Stimulated activated naive CD4-positive, alpha-beta T cell treated with Interleukin-2 at 50 U/mL for 16 hours (primary cell): ENCODE results near the gene KCNJ12.
"Not testable (repeated sequence)": the region's sequence is repeated elsewhere in the genome, so short reads cannot be mapped to it uniquely, and the experiment has no call there.

Experiments
- DNase-seq: peaks from one replicate; lab custom pipeline; 2025; lab: John Stamatoyannopoulos, UW

KCNJ12 gene

GRCh38 chr17:21387616-21388015 is 11.5 kb downstream of the KCNJ12 start:
- DNase-seq, result no peak

DNA sequence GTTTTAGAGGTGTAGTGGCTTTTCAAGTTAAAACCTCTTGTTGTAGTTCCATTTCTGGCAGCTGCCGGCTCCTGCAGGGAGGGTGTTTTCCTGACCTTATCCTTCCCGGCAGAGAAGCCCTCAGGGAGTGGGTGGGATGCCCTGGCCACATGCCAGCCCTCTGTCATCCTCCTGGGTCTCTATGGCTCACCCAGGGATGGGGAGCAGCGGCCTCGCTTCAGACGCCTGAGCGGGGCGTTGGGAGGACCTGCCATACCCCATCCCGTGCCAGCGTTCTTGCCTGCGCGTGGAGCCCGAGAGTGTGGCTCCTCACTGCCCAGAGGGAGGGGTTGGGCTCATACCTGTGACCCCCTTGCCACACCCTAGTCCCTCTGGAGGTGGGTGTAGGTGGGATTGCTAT is 11.9 kb downstream of the KCNJ12 start:
- no peak for DNase-seq

- no peak for DNase-seq
Observed at GRCh38 chr17:21388944-21389343, 12.8 kb downstream of the KCNJ12 start.

GRCh38 chr17:21389394-21389793 is 13.2 kb downstream of the KCNJ12 start:
- DNase-seq, result no peak

DNA sequence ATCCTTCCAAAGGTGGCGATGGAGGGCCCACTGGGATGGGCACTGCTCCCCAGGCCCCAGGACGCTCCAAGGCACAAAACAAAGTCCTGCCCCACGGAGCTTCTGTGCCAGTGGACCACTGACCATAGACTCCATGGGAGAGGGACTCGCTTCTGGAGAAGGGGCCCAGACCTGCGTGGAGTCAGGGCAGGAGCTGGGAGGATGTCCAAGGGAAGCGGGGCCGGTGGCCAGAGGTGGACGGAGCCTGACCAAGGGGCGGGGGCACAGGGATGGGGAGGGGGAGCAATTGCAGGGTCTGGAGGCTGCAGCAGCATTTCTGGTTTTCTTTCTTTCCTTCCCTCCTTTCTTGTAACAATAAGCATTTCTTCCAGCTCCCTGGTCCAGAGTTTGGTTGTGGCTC is 14.1 kb downstream of the KCNJ12 start:
- no peak for DNase-seq

DNA sequence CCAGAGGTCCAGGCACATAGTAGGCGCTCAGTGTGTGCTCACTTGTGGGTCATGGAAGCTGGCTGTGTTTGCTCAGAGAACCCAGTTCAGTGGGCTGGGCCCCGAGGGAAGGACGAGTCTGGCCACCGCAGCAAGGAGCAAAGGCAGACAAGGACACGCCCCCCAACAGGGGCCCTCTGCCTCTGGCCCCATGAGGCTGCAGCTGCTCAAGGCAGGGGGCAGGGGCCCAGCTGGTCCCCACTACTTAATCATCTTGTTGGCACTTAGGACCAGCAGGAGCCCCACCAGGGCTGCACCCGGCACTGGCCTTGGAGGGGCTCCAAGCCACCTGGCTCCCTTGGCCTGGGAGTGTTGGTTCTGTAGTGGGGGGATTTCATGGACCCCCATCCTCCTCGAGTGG is 16.1 kb downstream of the KCNJ12 start:
- no peak for DNase-seq

DNA sequence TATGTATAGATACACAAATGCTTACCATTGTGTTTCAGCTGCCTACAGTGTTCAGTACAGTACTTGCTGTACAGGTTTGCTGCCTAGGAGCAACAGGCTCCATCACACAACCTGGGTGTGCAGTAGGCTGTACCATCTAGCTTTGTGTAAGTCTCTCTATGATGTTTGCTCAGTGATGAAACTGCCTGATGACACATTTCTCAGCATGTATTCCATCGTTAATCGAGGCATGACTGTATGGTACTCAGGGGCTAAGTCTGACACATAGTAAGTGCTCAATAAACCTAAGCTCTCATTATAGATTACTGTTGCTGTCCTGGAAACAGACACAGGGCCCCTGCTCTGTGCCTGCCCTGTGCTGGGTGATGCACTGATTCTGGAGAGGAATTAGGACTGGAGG is 18.1 kb downstream of the KCNJ12 start:
- DNase-seq, result no peak

GRCh38 chr17:21395764-21396163 is 19.6 kb downstream of the KCNJ12 start:
- no peak for DNase-seq

DNA sequence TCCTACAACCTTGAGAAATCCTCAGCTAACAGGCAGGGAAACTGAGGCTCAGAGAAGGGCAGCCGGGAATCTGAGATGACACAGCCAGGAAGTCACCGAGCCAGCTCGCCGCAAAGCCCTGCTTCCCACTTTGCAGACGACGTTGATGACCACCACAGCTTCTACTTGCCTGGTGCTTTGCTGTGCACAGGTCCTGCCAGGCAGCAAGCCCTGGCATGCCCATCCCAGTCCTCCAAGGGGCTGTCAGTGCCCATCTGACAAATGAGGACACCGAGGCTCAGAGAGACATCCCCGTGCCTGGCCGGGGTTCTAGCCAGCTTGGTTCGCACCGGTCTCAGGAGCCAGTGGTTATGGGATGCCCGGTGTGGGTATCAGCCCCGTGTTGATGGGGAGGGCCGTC is 20.1 kb downstream of the KCNJ12 start:
- no peak for DNase-seq

DNA sequence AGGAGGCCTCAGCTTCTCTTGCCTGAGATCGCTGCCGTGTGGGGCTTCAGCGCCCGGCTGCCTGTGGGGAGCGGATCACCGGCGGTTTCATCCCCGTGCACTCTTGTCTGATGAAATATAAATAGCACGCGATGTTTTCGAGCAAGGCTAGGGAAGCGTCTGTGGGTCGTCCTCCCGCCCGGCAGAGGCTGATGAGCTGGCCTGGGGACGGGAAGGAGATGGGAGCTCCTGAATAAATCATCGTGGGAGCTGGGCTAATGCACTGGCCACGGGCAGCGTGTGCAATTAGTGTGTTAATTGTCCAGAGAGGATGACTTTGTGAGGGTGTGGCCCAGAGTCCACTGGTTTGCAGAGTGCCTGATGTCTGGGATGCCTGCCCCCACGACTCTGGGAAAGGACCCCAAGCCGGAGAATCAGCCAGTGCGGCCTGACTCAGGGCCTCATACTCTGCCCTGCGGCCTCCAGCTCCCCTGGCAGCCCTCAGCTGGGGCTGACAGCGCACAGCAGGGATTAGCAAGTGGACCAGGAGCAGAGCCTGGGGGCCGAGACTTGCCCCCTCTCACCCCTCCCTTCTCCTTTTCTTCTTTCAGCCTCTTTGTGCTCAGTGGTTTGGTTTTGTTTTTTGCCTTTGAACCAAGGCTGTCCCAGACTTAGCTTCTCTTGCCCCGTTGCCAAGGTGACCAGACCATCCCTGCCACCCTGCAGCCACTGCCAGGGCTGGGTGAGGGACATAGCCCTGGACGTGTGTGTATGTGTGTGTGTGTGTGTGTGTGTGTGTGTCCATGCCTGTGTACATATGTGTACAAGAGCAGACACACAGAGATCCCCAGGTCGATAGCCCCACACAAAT is 21.4 kb downstream of the KCNJ12 start:
- DNase-seq, result no peak

GRCh38 chr17:21399474-21400186 is 23.5 kb downstream of the KCNJ12 start:
- no peak for DNase-seq

DNA sequence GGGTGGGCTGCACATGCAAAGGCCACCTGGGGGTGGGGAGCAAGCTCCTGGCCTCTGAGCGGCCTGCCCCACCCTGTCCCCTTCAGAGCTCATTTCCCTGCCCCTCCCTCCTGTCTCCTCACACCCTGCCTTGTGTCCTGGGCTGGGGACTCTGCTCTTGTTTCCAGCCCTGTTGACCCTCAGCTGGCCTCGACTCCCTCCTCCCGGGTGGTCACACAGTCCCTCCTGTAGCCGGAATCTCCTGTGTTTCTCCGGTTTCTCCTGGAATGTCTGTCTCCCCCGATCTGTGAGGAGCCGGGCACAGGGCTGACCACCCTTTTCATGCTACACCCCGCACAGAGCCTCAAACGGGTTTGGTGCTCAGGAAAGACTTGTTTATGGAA is 24.0 kb downstream of the KCNJ12 start:
- DNase-seq, result not testable (repeated sequence)

GRCh38 chr17:21400816-21401593 is 24.8 kb downstream of the KCNJ12 start:
- no peak for DNase-seq

DNA sequence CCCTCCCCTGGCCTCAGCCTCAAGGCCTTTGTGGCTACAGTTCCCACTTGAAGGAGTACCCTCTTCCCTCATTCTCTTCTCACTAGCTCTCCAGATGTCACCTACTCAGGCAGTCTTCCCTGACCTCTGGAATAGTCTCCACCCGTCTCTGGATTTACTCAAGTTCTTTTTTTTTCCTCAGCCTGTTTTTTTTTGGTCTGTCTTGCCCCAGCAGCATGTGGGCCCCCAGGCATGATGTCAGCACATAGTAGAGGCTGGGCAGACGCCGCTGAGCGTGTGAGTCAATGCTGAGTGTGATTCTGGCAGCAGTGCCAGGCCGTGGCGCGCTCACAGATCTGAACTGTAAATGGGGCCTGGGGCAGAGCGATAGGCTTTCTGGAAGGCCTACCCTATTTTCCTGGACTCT is 26.0 kb downstream of the KCNJ12 start:
- not testable (repeated sequence) for DNase-seq

DNA sequence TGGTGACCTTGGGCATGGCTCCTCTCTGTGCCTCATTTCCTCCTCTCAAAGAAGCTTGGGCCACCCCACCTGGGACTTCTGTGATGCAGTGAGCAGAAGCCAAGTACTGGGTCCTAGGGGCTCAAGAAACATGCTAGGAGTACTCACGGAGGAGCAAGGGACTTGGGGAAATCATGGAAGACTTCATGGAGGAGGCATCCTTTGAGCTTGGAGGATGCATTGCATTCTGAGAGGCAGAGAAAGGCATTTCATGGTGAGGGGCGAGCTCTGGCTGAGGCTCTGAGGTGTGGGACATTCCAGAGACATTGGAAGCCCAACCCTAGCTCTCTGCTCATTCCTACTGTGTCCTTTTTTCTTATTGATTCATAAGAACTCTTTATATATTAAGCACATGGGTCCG is 26.8 kb downstream of the KCNJ12 start:
- not testable (repeated sequence) for DNase-seq

GRCh38 chr17:21404106-21404505 is 27.9 kb downstream of the KCNJ12 start:
- not testable (repeated sequence) for DNase-seq

GRCh38 chr17:21404539-21404938 is 28.4 kb downstream of the KCNJ12 start:
- not testable (repeated sequence) for DNase-seq

DNA sequence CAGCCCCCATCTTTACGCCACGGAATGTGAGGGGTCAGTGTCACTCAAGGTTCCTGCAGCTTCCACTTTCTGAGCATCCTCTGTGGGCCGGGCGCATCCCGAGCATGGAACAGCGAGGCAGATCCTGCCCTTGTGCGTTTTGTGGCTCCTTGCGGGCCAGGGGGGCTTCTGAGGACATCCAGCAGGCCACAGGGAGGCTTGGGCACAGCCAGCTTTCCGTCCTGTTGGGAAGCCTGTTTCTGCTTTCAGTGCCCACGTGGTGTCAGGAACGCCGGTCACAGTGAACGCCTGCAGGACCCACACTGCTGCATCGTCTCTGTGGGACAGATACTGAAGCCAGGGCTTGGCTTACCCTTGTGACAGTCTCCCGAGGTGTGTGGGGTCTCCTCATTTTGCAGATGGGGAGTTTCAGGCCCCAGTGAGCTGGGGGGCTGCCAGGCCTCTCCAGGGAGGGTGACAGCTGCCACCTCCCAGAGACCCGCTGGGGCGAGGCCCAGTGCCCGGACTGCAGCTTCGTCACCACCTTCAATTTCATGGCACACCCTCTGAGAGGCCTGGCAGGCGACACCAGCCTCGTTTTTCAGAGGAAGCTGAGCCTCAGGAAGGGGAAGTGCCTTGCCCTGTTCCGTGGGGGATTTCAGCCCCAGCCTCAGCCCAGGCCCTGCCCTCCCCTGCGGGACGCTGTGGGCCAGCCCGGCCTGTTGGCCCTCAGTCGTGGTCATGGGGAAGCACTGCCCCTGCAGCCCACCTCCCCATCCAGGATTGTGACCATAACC is 29.0 kb downstream of the KCNJ12 start:
- DNase-seq, result not testable (repeated sequence)

- not testable (repeated sequence) for DNase-seq
Observed at GRCh38 chr17:21405904-21406400, 29.8 kb downstream of the KCNJ12 start.

- not testable (repeated sequence) for DNase-seq
Observed at GRCh38 chr17:21406616-21407404, 30.7 kb downstream of the KCNJ12 start.

GRCh38 chr17:21407752-21408151 is 31.6 kb downstream of the KCNJ12 start:
- DNase-seq, result not testable (repeated sequence)
